BJ (cell line): ENCODE data around the gene TP53AIP1. TPM values are rescaled to one million over a fixed set of nuclear protein-coding genes. Genes with fewer than 3 reads are reported as not detected.

Experiments used
- CTCF ChIA-PET: fragments of 350-600 bp; formaldehyde crosslinking; extraction: SDS; loops from one replicate; lab custom pipeline; 2021; ENCODE audit warnings: antibody characterized with exemption, inconsistent platforms; lab: Yijun Ruan, JAX
- POLR2A ChIA-PET: fragments of 300-600 bp; sonication (Branson Sonifier 250); formaldehyde crosslinking; extraction: SDS; loops from one replicate; lab custom pipeline; 2021; ENCODE audit warnings: antibody characterized with exemption; lab: Charles Lee
- DNase-seq: peaks from one replicate; pipeline ENCODE4 v3.0.0-alpha.2; 2011; ENCODE audit warnings: low read depth
- H3K27me3 ChIP-seq: 2 replicates; pipeline ENCODE4 v1.6.0; 2011; ENCODE audit warnings: low read length; ENCODE audit not compliant: control insufficient read depth, insufficient read depth
- H3K36me3 ChIP-seq: 2 replicates; pipeline ENCODE4 v1.5.1; 2011; ENCODE audit warnings: low read length; ENCODE audit not compliant: control insufficient read depth, insufficient read depth
- H3K4me3 ChIP-seq: 2 replicates; pipeline ENCODE4 v1.5.1; 2011; ENCODE audit warnings: low read depth, mild to moderate bottlenecking, control low read depth, low read length
- CTCF ChIP-seq: IDR thresholded peaks from 2 replicates; pipeline ENCODE4 v1.5.1; 2011; ENCODE audit warnings: low read depth, mild to moderate bottlenecking, control low read depth, inconsistent platforms, low read length, moderate library complexity; ENCODE audit not compliant: insufficient read depth
- polyA minus RNA-seq: library from RNA; depleted of rRNA, polyadenylated mRNA; stranded (reverse); fragments of >200 nt; gene quantifications from 2 replicates; pipeline ENCODE4 v1.2.3, GENCODE V29; 2011; rRNA and poly(A)+ RNA removed
- polyA plus RNA-seq: library from polyadenylated mRNA; depleted of rRNA; stranded (reverse); fragments of >200 nt; gene quantifications from 2 replicates; pipeline ENCODE4 v1.2.3, GENCODE V29; 2011; rRNA removed

TP53AIP1 gene
- polyA plus RNA-seq (not detected in 2 replicates), polyA minus RNA-seq (not detected in 2 replicates)

- CTCF ChIA-PET, result interaction anchor here (1.1 to 9.4 kb wide), 4 partner anchors 11 to 58 kb away, joined by 3 to 83 read pairs (median 8); no protein-coding TSS in a partner anchor
- TF ChIP-seq CTCF, result no peak
- Histone ChIP-seq H3K4me3 (no peak within 1 kb of the TSS), H3K36me3 (no peaks in the 10 kb centered on the region), H3K27me3 (peaks cover 17% of the 10 kb centered on the region)
- POLR2A ChIA-PET, result no interaction called here
- DNase-seq, result no peak
Measured at GRCh38 chr11:128942817-128943427, at the start of gene TP53AIP1. TP53AIP1 (minus strand) TSS chr11:128942871; CDS start chr11:128937818, 5,053 bp downstream.

- no peaks in the 10 kb centered on the region for H3K27me3 ChIP-seq
- H3K36me3 ChIP-seq, result no peaks in the 10 kb centered on the region
- ChIA-PET POLR2A (no interaction called here), CTCF (interaction anchor here (0.7 kb wide), 1 partner anchor 12 kb away, joined by 3 read pairs; no protein-coding TSS in a partner anchor)
- no peak for TF ChIP-seq CTCF
- DNase-seq, result no peak
- no peak overlapping the region for H3K4me3 ChIP-seq
Measured at GRCh38 chr11:128988242-128988970, 45.7 kb upstream of the TP53AIP1 start.

- Histone ChIP-seq H3K4me3 (no peak overlapping the region), H3K27me3 (no peaks in the 10 kb centered on the region), H3K36me3 (peaks cover 1% of the 10 kb centered on the region; the same call in 1 of the 2 replicates)
- no peak for DNase-seq
- POLR2A ChIA-PET, result no interaction called here
- CTCF ChIA-PET, result interaction anchor here (0.8 to 1.5 kb wide), 2 partner anchors 9 to 18 kb away, joined by 3 to 4 read pairs; no protein-coding TSS in a partner anchor
- TF ChIP-seq CTCF, result no peak
Measured at GRCh38 chr11:128985880-128986279, 43.2 kb upstream of the TP53AIP1 start.

GRCh38 chr11:128983023-128983422 lies 40.4 kb upstream of the TP53AIP1 start:
- CTCF ChIA-PET, result interaction anchor here (0.6 kb wide), 1 partner anchor 125 kb away, joined by 3 read pairs; no protein-coding TSS in a partner anchor
- POLR2A ChIA-PET, result no interaction called here
- H3K4me3 ChIP-seq, result no peak overlapping the region

More at GRCh38 chr11:128983023-128983422, 40.4 kb upstream of the TP53AIP1 start:
- Histone ChIP-seq H3K36me3 (peaks cover 1% of the 10 kb centered on the region; the same call in 1 of the 2 replicates), H3K27me3 (no peaks in the 10 kb centered on the region)
- TF ChIP-seq CTCF, result no peak
- DNase-seq, result no peak
